Measurements from ENCODE around the gene MTFR2.

Gene MTFR2

GRCh38 chr6:136265101-136265500 lies 15.0 kb upstream of the MTFR2 start:
- H3K9me3 ChIP-seq (ENCODE audit: control insufficient read depth, low read depth, low read length): no peaks in the 10 kb centered on the region
- H3K4me1 ChIP-seq (ENCODE audit: control insufficient read depth, low read depth, low read length): no peaks in the 10 kb centered on the region
- H3K36me3 ChIP-seq (ENCODE audit: control insufficient read depth, low read depth, low read length): peaks cover 98% of the 10 kb centered on the region
- H3K9ac ChIP-seq (ENCODE audit: low read length): no peak overlapping the region
- no peaks in the 10 kb centered on the region for H3K27me3 ChIP-seq (ENCODE audit: control insufficient read depth, insufficient read depth, low read length)
- no peak overlapping the region for H3K4me3 ChIP-seq (ENCODE audit: low read length)
- no peak overlapping the region for H3K27ac ChIP-seq (ENCODE audit: low read length)

- H3K36me3 ChIP-seq (ENCODE audit: control insufficient read depth, low read depth, low read length): peaks cover 96% of the 10 kb centered on the region
- no peaks in the 10 kb centered on the region for H3K4me1 ChIP-seq (ENCODE audit: control insufficient read depth, low read depth, low read length)
- no peak overlapping the region for H3K27ac ChIP-seq (ENCODE audit: low read length)
- H3K4me3 ChIP-seq (ENCODE audit: low read length): no peak overlapping the region
- no peaks in the 10 kb centered on the region for H3K9me3 ChIP-seq (ENCODE audit: control insufficient read depth, low read depth, low read length)
- no peaks in the 10 kb centered on the region for H3K27me3 ChIP-seq (ENCODE audit: control insufficient read depth, insufficient read depth, low read length)
- no peak overlapping the region for H3K9ac ChIP-seq (ENCODE audit: low read length)
Observed at GRCh38 chr6:136262940-136263339, 12.8 kb upstream of the MTFR2 start.

GRCh38 chr6:136254851-136255466 lies 4.8 kb upstream of the MTFR2 start:
- H3K36me3 ChIP-seq (ENCODE audit: control insufficient read depth, low read depth, low read length): peaks cover 30% of the 10 kb centered on the region
- H3K27ac ChIP-seq (ENCODE audit: low read length): no peak overlapping the region
- no peaks in the 10 kb centered on the region for H3K4me1 ChIP-seq (ENCODE audit: control insufficient read depth, low read depth, low read length)

GRCh38 chr6:136253734-136254133 lies 3.6 kb upstream of the MTFR2 start:
- H3K9ac ChIP-seq (ENCODE audit: low read length): no peak overlapping the region
- H3K27me3 ChIP-seq (ENCODE audit: control insufficient read depth, insufficient read depth, low read length): no peaks in the 10 kb centered on the region
- peaks cover 18% of the 10 kb centered on the region for H3K36me3 ChIP-seq (ENCODE audit: control insufficient read depth, low read depth, low read length)
- no peak overlapping the region for H3K27ac ChIP-seq (ENCODE audit: low read length)
- H3K9me3 ChIP-seq (ENCODE audit: control insufficient read depth, low read depth, low read length): no peaks in the 10 kb centered on the region
- no peak overlapping the region for H3K4me3 ChIP-seq (ENCODE audit: low read length)
- H3K4me1 ChIP-seq (ENCODE audit: control insufficient read depth, low read depth, low read length): no peaks in the 10 kb centered on the region

More at GRCh38 chr6:136254851-136255466, 4.8 kb upstream of the MTFR2 start:
- H3K9me3 ChIP-seq (ENCODE audit: control insufficient read depth, low read depth, low read length): no peaks in the 10 kb centered on the region
- no peak overlapping the region for H3K9ac ChIP-seq (ENCODE audit: low read length)
- H3K4me3 ChIP-seq (ENCODE audit: low read length): no peak overlapping the region
- no peaks in the 10 kb centered on the region for H3K27me3 ChIP-seq (ENCODE audit: control insufficient read depth, insufficient read depth, low read length)

GRCh38 chr6:136252441-136252840 lies 2.3 kb upstream of the MTFR2 start:
- H3K36me3 ChIP-seq (ENCODE audit: control insufficient read depth, low read depth, low read length): peaks cover 8% of the 10 kb centered on the region
- H3K27ac ChIP-seq (ENCODE audit: low read length): no peak overlapping the region
- no peak overlapping the region for H3K4me3 ChIP-seq (ENCODE audit: low read length)
- no peaks in the 10 kb centered on the region for H3K27me3 ChIP-seq (ENCODE audit: control insufficient read depth, insufficient read depth, low read length)
- H3K9me3 ChIP-seq (ENCODE audit: control insufficient read depth, low read depth, low read length): no peaks in the 10 kb centered on the region
- no peaks in the 10 kb centered on the region for H3K4me1 ChIP-seq (ENCODE audit: control insufficient read depth, low read depth, low read length)
- no peak overlapping the region for H3K9ac ChIP-seq (ENCODE audit: low read length)

GRCh38 chr6:136251394-136251793 lies 1.3 kb upstream of the MTFR2 start:
- Histone ChIP-seq H3K9ac (ENCODE audit: low read length) (no peak overlapping the region), H3K9me3 (ENCODE audit: control insufficient read depth, low read depth, low read length) (no peaks in the 10 kb centered on the region), H3K4me3 (ENCODE audit: low read length) (peak overlapping the region; percentile 98), H3K27ac (ENCODE audit: low read length) (no peak overlapping the region), H3K27me3 (ENCODE audit: control insufficient read depth, insufficient read depth, low read length) (no peaks in the 10 kb centered on the region), H3K4me1 (ENCODE audit: control insufficient read depth, low read depth, low read length) (no peaks in the 10 kb centered on the region), H3K36me3 (ENCODE audit: control insufficient read depth, low read depth, low read length) (no peaks in the 10 kb centered on the region)

GRCh38 chr6:136250686-136251008 lies 536 bp upstream of the MTFR2 start:
- H3K9ac ChIP-seq (ENCODE audit: low read length): peak overlapping the region; percentile 68
- H3K4me3 ChIP-seq (ENCODE audit: low read length): peak overlapping the region; percentile 98
- H3K36me3 ChIP-seq (ENCODE audit: control insufficient read depth, low read depth, low read length): no peaks in the 10 kb centered on the region
- no peak overlapping the region for H3K27ac ChIP-seq (ENCODE audit: low read length)
- no peaks in the 10 kb centered on the region for H3K9me3 ChIP-seq (ENCODE audit: control insufficient read depth, low read depth, low read length)
- H3K27me3 ChIP-seq (ENCODE audit: control insufficient read depth, insufficient read depth, low read length): no peaks in the 10 kb centered on the region
- no peaks in the 10 kb centered on the region for H3K4me1 ChIP-seq (ENCODE audit: control insufficient read depth, low read depth, low read length)

GRCh38 chr6:136249336-136249735 lies 775 bp downstream of the MTFR2 start:
- H3K27ac ChIP-seq (ENCODE audit: low read length): no peak overlapping the region
- H3K4me3 ChIP-seq (ENCODE audit: low read length): peak overlapping the region; percentile 98

GRCh38 chr6:136244061-136244616 lies 6.0 kb downstream of the MTFR2 start:
- H3K36me3 ChIP-seq (ENCODE audit: control insufficient read depth, low read depth, low read length): peaks cover 11% of the 10 kb centered on the region

More at GRCh38 chr6:136249336-136249735, 775 bp downstream of the MTFR2 start:
- no peaks in the 10 kb centered on the region for H3K27me3 ChIP-seq (ENCODE audit: control insufficient read depth, insufficient read depth, low read length)
- peaks cover 3% of the 10 kb centered on the region for H3K36me3 ChIP-seq (ENCODE audit: control insufficient read depth, low read depth, low read length)
- no peaks in the 10 kb centered on the region for H3K4me1 ChIP-seq (ENCODE audit: control insufficient read depth, low read depth, low read length)
- peak overlapping the region; percentile 65 for H3K9ac ChIP-seq (ENCODE audit: low read length)
- no peaks in the 10 kb centered on the region for H3K9me3 ChIP-seq (ENCODE audit: control insufficient read depth, low read depth, low read length)

GRCh38 chr6:136236466-136237293 lies 13.4 kb downstream of the MTFR2 start:
- no peaks in the 10 kb centered on the region for H3K27me3 ChIP-seq (ENCODE audit: control insufficient read depth, insufficient read depth, low read length)
- no peaks in the 10 kb centered on the region for H3K9me3 ChIP-seq (ENCODE audit: control insufficient read depth, low read depth, low read length)
- H3K36me3 ChIP-seq (ENCODE audit: control insufficient read depth, low read depth, low read length): peaks cover 5% of the 10 kb centered on the region
- H3K4me3 ChIP-seq (ENCODE audit: low read length): no peak overlapping the region
- H3K4me1 ChIP-seq (ENCODE audit: control insufficient read depth, low read depth, low read length): no peaks in the 10 kb centered on the region
- H3K9ac ChIP-seq (ENCODE audit: low read length): no peak overlapping the region
- no peak overlapping the region for H3K27ac ChIP-seq (ENCODE audit: low read length)

More at GRCh38 chr6:136244061-136244616, 6.0 kb downstream of the MTFR2 start:
- H3K4me3 ChIP-seq (ENCODE audit: low read length): no peak overlapping the region
- no peak overlapping the region for H3K27ac ChIP-seq (ENCODE audit: low read length)
- no peak overlapping the region for H3K9ac ChIP-seq (ENCODE audit: low read length)
- H3K9me3 ChIP-seq (ENCODE audit: control insufficient read depth, low read depth, low read length): no peaks in the 10 kb centered on the region
- no peaks in the 10 kb centered on the region for H3K27me3 ChIP-seq (ENCODE audit: control insufficient read depth, insufficient read depth, low read length)
- H3K4me1 ChIP-seq (ENCODE audit: control insufficient read depth, low read depth, low read length): no peaks in the 10 kb centered on the region

- no peaks in the 10 kb centered on the region for H3K4me1 ChIP-seq (ENCODE audit: control insufficient read depth, low read depth, low read length)
- no peak overlapping the region for H3K27ac ChIP-seq (ENCODE audit: low read length)
- no peak overlapping the region for H3K4me3 ChIP-seq (ENCODE audit: low read length)
- no peaks in the 10 kb centered on the region for H3K27me3 ChIP-seq (ENCODE audit: control insufficient read depth, insufficient read depth, low read length)
- no peaks in the 10 kb centered on the region for H3K36me3 ChIP-seq (ENCODE audit: control insufficient read depth, low read depth, low read length)
- no peaks in the 10 kb centered on the region for H3K9me3 ChIP-seq (ENCODE audit: control insufficient read depth, low read depth, low read length)
- H3K9ac ChIP-seq (ENCODE audit: low read length): no peak overlapping the region
Observed at GRCh38 chr6:136235233-136235564, 14.9 kb downstream of the MTFR2 start.

- Histone ChIP-seq H3K4me1 (ENCODE audit: control insufficient read depth, low read depth, low read length) (no peaks in the 10 kb centered on the region), H3K27ac (ENCODE audit: low read length) (no peak overlapping the region), H3K9me3 (ENCODE audit: control insufficient read depth, low read depth, low read length) (no peaks in the 10 kb centered on the region), H3K9ac (ENCODE audit: low read length) (no peak overlapping the region), H3K4me3 (ENCODE audit: low read length) (no peak overlapping the region), H3K36me3 (ENCODE audit: control insufficient read depth, low read depth, low read length) (no peaks in the 10 kb centered on the region), H3K27me3 (ENCODE audit: control insufficient read depth, insufficient read depth, low read length) (no peaks in the 10 kb centered on the region)
Observed at GRCh38 chr6:136232701-136233100, 17.4 kb downstream of the MTFR2 start.

All from iPS-18a (cell line).